HepG2 (cell line): ENCODE data around the gene FIBCD1. TPM values are rescaled to one million over a fixed set of nuclear protein-coding genes. Genes with fewer than 3 reads are reported as not detected.

Experiments
- ATF7 ChIP-seq, 2 experiments: fragments of 450-650 bp in 1 of 2; sonication (generic) in 1 of 2; formaldehyde crosslinking in 1 of 2; IDR thresholded peaks; 2 replicates each; pipeline versions ENCODE4 v1.4.0 to v1.6.1; 2016 to 2020; ENCODE audit warnings: antibody characterized with exemption in 1 of 2, mild to moderate bottlenecking in 1 of 2, missing genetic modification reagents in 1 of 2
- GABPB1 ChIP-seq: IDR thresholded peaks from 2 replicates; pipeline ENCODE4 v1.6.1; 2016; ENCODE audit warnings: mild to moderate bottlenecking, missing genetic modification reagents, moderate library complexity, missing compliant biosample characterization
- ZNF180 ChIP-seq: sonication (generic); formaldehyde crosslinking; IDR thresholded peaks from 2 replicates; pipeline ENCODE4 v1.4.0; 2020; ENCODE audit warnings: low read depth, missing genetic modification reagents, borderline replicate concordance
- ZNF263 ChIP-seq: sonication (generic); formaldehyde crosslinking; IDR thresholded peaks from 2 replicates; pipeline ENCODE4 v1.4.0; 2020; ENCODE audit warnings: missing genetic modification reagents
- ZNF687 ChIP-seq: sonication (generic); formaldehyde crosslinking; IDR thresholded peaks from 2 replicates; pipeline ENCODE4 v1.5.1; 2020; ENCODE audit warnings: mild to moderate bottlenecking, missing genetic modification reagents, moderate library complexity
- ZNF777 ChIP-seq: sonication (generic); formaldehyde crosslinking; IDR thresholded peaks from 2 replicates; pipeline ENCODE4 v1.4.0; 2020; ENCODE audit warnings: missing genetic modification reagents
- polyA plus RNA-seq, 8 experiments: library from polyadenylated mRNA; depleted of rRNA in 3 of 8; stranded (reverse) in 7 of 8; unstranded in 1 of 8; fragments of >200 nt; fragmentation: Illumina TruSeq in 4 of 8; extraction: Trizol in 4 of 8; gene quantifications; 2 replicates each; pipeline versions ENCODE4 v1.2.1 to v1.2.3, GENCODE V29; 2011 to 2016; ENCODE audit warnings: low read depth in 4 of 8, missing spikeins in 1 of 8, mixed read lengths in 1 of 8; ENCODE audit not compliant: insufficient read depth in 1 of 8
- total RNA-seq, 5 experiments: library from RNA; depleted of rRNA; stranded (reverse); fragments of >200 nt; fragmentation: Illumina TruSeq; extraction: Trizol; gene quantifications; 2 replicates each; pipeline ENCODE4 v1.2.3, GENCODE V29; 2016; ENCODE audit warnings: low read depth in 1 of 5
- TF ChIP-seq, protein P1 (sequence below): sonication (generic); formaldehyde crosslinking; IDR thresholded peaks from 2 replicates; pipeline ENCODE4 v1.4.0; 2020; ENCODE audit warnings: missing genetic modification reagents
- TF ChIP-seq, protein P2 (sequence below): sonication (generic); formaldehyde crosslinking; IDR thresholded peaks from 2 replicates; pipeline ENCODE4 v1.5.0; 2020; ENCODE audit warnings: mild to moderate bottlenecking, missing genetic modification reagents, moderate library complexity

Gene FIBCD1
- total and polyA plus RNA-seq, 2 of the 13 experiments (the other 11 are each of a cell fraction or from before 2014, with no cell fraction given), result 0.55 to 0.89 TPM

GRCh38 chr9:130938652-130939404 lies at the start of gene FIBCD1 (continued):
- TF ChIP-seq, protein P1, sequence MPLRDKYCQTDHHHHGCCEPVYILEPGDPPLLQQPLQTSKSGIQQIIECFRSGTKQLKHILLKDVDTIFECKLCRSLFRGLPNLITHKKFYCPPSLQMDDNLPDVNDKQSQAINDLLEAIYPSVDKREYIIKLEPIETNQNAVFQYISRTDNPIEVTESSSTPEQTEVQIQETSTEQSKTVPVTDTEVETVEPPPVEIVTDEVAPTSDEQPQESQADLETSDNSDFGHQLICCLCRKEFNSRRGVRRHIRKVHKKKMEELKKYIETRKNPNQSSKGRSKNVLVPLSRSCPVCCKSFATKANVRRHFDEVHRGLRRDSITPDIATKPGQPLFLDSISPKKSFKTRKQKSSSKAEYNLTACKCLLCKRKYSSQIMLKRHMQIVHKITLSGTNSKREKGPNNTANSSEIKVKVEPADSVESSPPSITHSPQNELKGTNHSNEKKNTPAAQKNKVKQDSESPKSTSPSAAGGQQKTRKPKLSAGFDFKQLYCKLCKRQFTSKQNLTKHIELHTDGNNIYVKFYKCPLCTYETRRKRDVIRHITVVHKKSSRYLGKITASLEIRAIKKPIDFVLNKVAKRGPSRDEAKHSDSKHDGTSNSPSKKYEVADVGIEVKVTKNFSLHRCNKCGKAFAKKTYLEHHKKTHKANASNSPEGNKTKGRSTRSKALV, result peak; percentile 96
- peak; percentile 54; the same call in 1 of the 2 replicates for TF ChIP-seq ZNF777 (CRISPR knock-in tag)
- TF ChIP-seq ATF7 (IDR thresholded peaks at IDR 0.05), result no peak
- no peak for TF ChIP-seq ATF7 (CRISPR knock-in tag; IDR thresholded peaks at IDR 0.05)
- TF ChIP-seq GABPB1, result peak; percentile 47; the same call in 1 of the 2 replicates
- TF ChIP-seq, protein P2, sequence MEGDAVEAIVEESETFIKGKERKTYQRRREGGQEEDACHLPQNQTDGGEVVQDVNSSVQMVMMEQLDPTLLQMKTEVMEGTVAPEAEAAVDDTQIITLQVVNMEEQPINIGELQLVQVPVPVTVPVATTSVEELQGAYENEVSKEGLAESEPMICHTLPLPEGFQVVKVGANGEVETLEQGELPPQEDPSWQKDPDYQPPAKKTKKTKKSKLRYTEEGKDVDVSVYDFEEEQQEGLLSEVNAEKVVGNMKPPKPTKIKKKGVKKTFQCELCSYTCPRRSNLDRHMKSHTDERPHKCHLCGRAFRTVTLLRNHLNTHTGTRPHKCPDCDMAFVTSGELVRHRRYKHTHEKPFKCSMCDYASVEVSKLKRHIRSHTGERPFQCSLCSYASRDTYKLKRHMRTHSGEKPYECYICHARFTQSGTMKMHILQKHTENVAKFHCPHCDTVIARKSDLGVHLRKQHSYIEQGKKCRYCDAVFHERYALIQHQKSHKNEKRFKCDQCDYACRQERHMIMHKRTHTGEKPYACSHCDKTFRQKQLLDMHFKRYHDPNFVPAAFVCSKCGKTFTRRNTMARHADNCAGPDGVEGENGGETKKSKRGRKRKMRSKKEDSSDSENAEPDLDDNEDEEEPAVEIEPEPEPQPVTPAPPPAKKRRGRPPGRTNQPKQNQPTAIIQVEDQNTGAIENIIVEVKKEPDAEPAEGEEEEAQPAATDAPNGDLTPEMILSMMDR (CRISPR knock-in tag), result peak; percentile 22; the same call in 1 of the 2 replicates
- no peak for TF ChIP-seq ZNF180
- TF ChIP-seq ZNF687 (CRISPR knock-in tag), result 0 out of 2 replicates have a peak, but pooled peaks have one; percentile 22
- TF ChIP-seq ZNF263 (CRISPR knock-in tag), result peak; percentile 87
